Muscle of leg (tissue), 11 donors: ENCODE measurements around the gene FGD4. TPM values are rescaled to one million over a fixed set of nuclear protein-coding genes. Genes with fewer than 3 reads are reported as not detected.
A peak's percentile ranks its signal among the peaks of the same experiment; 100 is the strongest.

Experiments
- DNase-seq: peaks from one replicate; pipeline ENCODE4 v3.0.0; 2013
- H3K27ac ChIP-seq: one replicate; pipeline ENCODE4 v1.5.1; 2013; ENCODE audit warnings: mild to moderate bottlenecking, low read length, control low read depth
- H3K27me3 ChIP-seq: one replicate; pipeline ENCODE4 v1.6.1; 2013; ENCODE audit warnings: low read length; ENCODE audit not compliant: control insufficient read depth, insufficient read depth
- H3K36me3 ChIP-seq: one replicate; pipeline ENCODE4 v1.6.1; 2013; ENCODE audit warnings: low read length; ENCODE audit not compliant: control insufficient read depth, insufficient read depth
- H3K4me1 ChIP-seq: one replicate; pipeline ENCODE4 v1.6.1; 2013; ENCODE audit warnings: low read length; ENCODE audit not compliant: control insufficient read depth, insufficient read depth
- H3K4me3 ChIP-seq: one replicate; pipeline ENCODE4 v1.5.1; 2013; ENCODE audit warnings: low read length, control low read depth
- H3K9me3 ChIP-seq: replicated peaks from 2 replicates; pipeline ENCODE4 v1.6.1; 2013; ENCODE audit warnings: low read depth, low read length; ENCODE audit not compliant: control insufficient read depth
- WGBS: methylation state at CpG from one replicate; pipeline ENCODE4 v1.1.5; 2013; ENCODE audit warnings: missing lambda C conversion rate; ENCODE audit not compliant: insufficient coverage; 5-methylcytosine and 5-hydroxymethylcytosine counted together
- polyA plus RNA-seq, 8 donors: library from polyadenylated mRNA; unstranded; fragments of 120-200 nt; gene quantifications; one replicate each; pipeline versions ENCODE4 v1.2.1 to v1.2.3, GENCODE V29; 2013; ENCODE audit warnings: inconsistent platforms in 1 of 8, low replicate concordance in 1 of 8; ENCODE audit not compliant: insufficient read length in 8 of 8, insufficient read depth in 1 of 8
- total RNA-seq: library from RNA; stranded (reverse); fragments of 120-200 nt; gene quantifications from one replicate; pipeline ENCODE4 v1.2.4, GENCODE V29; 2013

Gene FGD4
- total and polyA plus RNA-seq, 9 donors: 12.9 to 35.4 (median 17.1) TPM

- H3K4me3 ChIP-seq: no peak overlapping the region
- no peak overlapping the region for H3K27ac ChIP-seq
- H3K4me1 ChIP-seq: peaks cover 7% of the 10 kb centered on the region
- H3K36me3 ChIP-seq: peaks cover 19% of the 10 kb centered on the region
- WGBS: no CpG with 5 or more reads among the region's 4 CpGs
- DNase-seq: no peak
- H3K9me3 ChIP-seq: no peaks in the 10 kb centered on the region
- no peaks in the 10 kb centered on the region for H3K27me3 ChIP-seq
Measured at GRCh38 chr12:32589165-32589865, 190.0 kb downstream of the FGD4 start.

- H3K27me3 ChIP-seq: no peaks in the 10 kb centered on the region
- no peak overlapping the region for H3K27ac ChIP-seq
- H3K9me3 ChIP-seq: no peaks in the 10 kb centered on the region
- DNase-seq: no peak
- 29% methylated on average over 1 of the region's 2 CpGs for WGBS
- no peak overlapping the region for H3K4me3 ChIP-seq
- H3K4me1 ChIP-seq: no peaks in the 10 kb centered on the region
- H3K36me3 ChIP-seq: peaks cover 19% of the 10 kb centered on the region
Measured at GRCh38 chr12:32595251-32595650, 195.9 kb downstream of the FGD4 start.

DNA sequence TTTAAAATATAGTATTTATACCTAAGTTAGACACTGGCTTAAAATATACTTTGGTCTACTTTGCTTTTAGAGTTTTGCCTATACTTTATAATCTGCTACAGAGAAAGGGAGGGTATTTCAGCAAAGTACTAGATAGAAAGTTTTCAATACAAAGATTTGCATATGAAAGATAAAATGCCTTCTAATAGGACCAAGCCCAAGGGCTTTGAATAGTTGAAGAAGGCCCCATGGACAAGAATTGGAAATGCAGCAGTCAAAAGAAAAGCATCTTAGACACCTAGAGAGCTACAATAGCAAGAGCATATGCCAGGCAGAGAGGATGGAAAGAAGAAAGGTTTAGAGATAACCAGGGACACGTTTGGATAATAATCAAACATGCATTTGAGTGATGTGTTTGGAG, 196.7 kb downstream of the FGD4 start:
- no peak overlapping the region for H3K4me3 ChIP-seq
- WGBS: no CpG with 5 or more reads among the region's 1 CpG
- H3K4me1 ChIP-seq: no peaks in the 10 kb centered on the region
- H3K27ac ChIP-seq: no peak overlapping the region
- peaks cover 16% of the 10 kb centered on the region for H3K36me3 ChIP-seq
- no peak for DNase-seq
- no peaks in the 10 kb centered on the region for H3K27me3 ChIP-seq
- H3K9me3 ChIP-seq: no peaks in the 10 kb centered on the region

DNA sequence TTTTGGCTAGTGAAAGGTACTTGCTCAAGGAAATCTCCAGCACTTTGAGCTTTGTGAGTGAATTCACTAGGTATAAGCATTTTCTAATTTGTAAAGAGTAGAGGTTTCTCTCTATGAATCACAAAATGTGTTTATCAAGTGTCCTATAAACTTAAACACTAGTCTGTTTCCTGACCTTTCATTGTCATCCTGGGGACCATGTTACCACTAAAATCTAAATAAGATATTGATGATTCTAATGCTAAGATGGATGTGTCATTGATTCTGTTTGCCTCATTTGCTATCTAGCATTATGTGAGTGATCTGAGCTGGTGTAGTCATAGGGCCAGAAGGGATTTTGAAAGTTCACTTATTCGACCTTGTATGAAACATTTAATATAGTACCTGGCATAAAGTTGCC, 199.3 kb downstream of the FGD4 start:
- no peak for DNase-seq
- H3K27ac ChIP-seq: no peak overlapping the region
- WGBS: no CpG with 5 or more reads among the region's 1 CpG
- H3K36me3 ChIP-seq: peaks cover 15% of the 10 kb centered on the region
- no peaks in the 10 kb centered on the region for H3K9me3 ChIP-seq
- no peak overlapping the region for H3K4me3 ChIP-seq
- H3K4me1 ChIP-seq: no peaks in the 10 kb centered on the region
- H3K27me3 ChIP-seq: no peaks in the 10 kb centered on the region

DNA sequence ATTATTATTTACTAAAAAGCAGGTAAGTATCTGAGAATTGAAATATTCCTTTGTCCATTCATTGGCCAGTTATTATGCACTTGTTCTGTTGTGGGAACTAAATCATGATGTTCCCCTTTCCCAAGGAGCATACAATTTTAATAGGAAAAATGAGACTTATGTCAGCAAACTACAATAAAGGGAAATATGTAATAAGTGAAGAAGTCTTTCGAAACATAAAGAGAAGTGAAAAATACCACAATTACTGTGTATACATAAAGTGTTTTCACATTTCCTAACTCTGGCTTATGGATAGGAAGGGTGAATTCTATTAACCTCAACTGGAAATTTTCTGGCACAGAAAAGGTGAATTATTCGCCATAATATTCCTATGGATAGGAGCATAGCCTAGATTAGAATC, 201.3 kb downstream of the FGD4 start:
- Histone ChIP-seq H3K9me3 (no peaks in the 10 kb centered on the region), H3K36me3 (peaks cover 15% of the 10 kb centered on the region), H3K4me1 (no peaks in the 10 kb centered on the region), H3K27ac (no peak overlapping the region), H3K4me3 (no peak overlapping the region), H3K27me3 (no peaks in the 10 kb centered on the region)
- WGBS: no CpG with 5 or more reads among the region's 2 CpGs
- peak; percentile 23 for DNase-seq

- H3K36me3 ChIP-seq: peaks cover 21% of the 10 kb centered on the region
- 100% methylated on average over 1 of the region's 3 CpGs for WGBS
- no peaks in the 10 kb centered on the region for H3K9me3 ChIP-seq
- no peaks in the 10 kb centered on the region for H3K27me3 ChIP-seq
- H3K4me1 ChIP-seq: no peaks in the 10 kb centered on the region
- no peak overlapping the region for H3K4me3 ChIP-seq
- H3K27ac ChIP-seq: no peak overlapping the region
- DNase-seq: no peak
Measured at GRCh38 chr12:32603071-32603470, 203.7 kb downstream of the FGD4 start.

GRCh38 chr12:32603858-32604257, 204.5 kb downstream of the FGD4 start:
- peaks cover 19% of the 10 kb centered on the region for H3K36me3 ChIP-seq
- H3K27me3 ChIP-seq: no peaks in the 10 kb centered on the region

GRCh38 chr12:32604565-32604964, 205.2 kb downstream of the FGD4 start:
- Histone ChIP-seq H3K4me3 (no peak overlapping the region), H3K27ac (no peak overlapping the region), H3K4me1 (no peaks in the 10 kb centered on the region), H3K9me3 (no peaks in the 10 kb centered on the region), H3K27me3 (no peaks in the 10 kb centered on the region), H3K36me3 (peaks cover 25% of the 10 kb centered on the region)
- WGBS: 100% methylated on average over 1 of the region's 2 CpGs
- no peak for DNase-seq

More at GRCh38 chr12:32603858-32604257, 204.5 kb downstream of the FGD4 start:
- H3K27ac ChIP-seq: no peak overlapping the region
- peak; percentile 25 for DNase-seq
- H3K4me3 ChIP-seq: no peak overlapping the region
- no CpG with 5 or more reads among the region's 2 CpGs for WGBS
- no peaks in the 10 kb centered on the region for H3K9me3 ChIP-seq
- H3K4me1 ChIP-seq: no peaks in the 10 kb centered on the region

GRCh38 chr12:32605326-32606095, 206.2 kb downstream of the FGD4 start:
- H3K27ac ChIP-seq: no peak overlapping the region
- peaks cover 26% of the 10 kb centered on the region for H3K36me3 ChIP-seq
- no peaks in the 10 kb centered on the region for H3K27me3 ChIP-seq
- DNase-seq: no peak
- WGBS: no CpG with 5 or more reads among the region's 3 CpGs
- H3K4me1 ChIP-seq: no peaks in the 10 kb centered on the region
- no peaks in the 10 kb centered on the region for H3K9me3 ChIP-seq
- no peak overlapping the region for H3K4me3 ChIP-seq

DNA sequence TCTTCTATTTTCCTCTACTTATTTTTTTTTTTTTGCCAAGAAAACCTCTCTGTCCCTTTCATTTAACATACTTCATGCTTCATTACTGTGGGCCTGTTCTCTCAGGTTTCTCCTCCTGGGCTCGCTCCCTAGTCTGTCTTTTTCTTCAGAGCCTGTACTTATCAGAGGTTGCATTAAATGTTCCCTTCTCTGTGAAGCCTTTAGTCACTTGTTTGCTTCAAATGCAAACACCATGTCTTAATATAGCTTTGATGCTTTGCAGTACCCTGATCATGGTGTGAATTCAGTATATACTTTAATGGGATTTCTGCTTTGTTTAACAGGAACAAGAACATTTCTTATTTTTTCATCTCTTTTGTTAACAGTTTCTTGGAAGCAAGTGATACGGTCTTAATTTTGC, 207.1 kb downstream of the FGD4 start:
- no peaks in the 10 kb centered on the region for H3K4me1 ChIP-seq
- no CpG with 5 or more reads among the region's 2 CpGs for WGBS
- H3K9me3 ChIP-seq: no peaks in the 10 kb centered on the region
- no peaks in the 10 kb centered on the region for H3K27me3 ChIP-seq
- no peak overlapping the region for H3K4me3 ChIP-seq
- no peak overlapping the region for H3K27ac ChIP-seq
- H3K36me3 ChIP-seq: peaks cover 30% of the 10 kb centered on the region
- DNase-seq: no peak
